Activated CD8-positive, alpha-beta memory T cell treated with anti-CD3 and anti-CD28 coated beads, Interleukin-2, amount 10 ng/mL, durations not matched to agents 7 days and 5 days (primary cell): ENCODE data around the gene SPHK2. TPM values are rescaled to one million over a fixed set of nuclear protein-coding genes. Genes with fewer than 3 reads are reported as not detected.

ENCODE experiments used
- ATAC-seq: fragments of 150-1000 bp; cut with Tn5 transposase; one replicate; pipeline ENCODE4 v1.10.0; 2021; ENCODE audit warnings: moderate library complexity
- CTCF ChIA-PET: fragments of 350-600 bp; sonication (Branson Sonifier 250); formaldehyde crosslinking; loops from one replicate; lab custom pipeline; 2021; ENCODE audit warnings: antibody characterized with exemption; lab: Charles Lee
- DNase-seq: peaks from one replicate; pipeline ENCODE4 v3.0.0-alpha.2; 2020
- H3K27ac Mint-ChIP-seq: one replicate; pipeline ENCODE4 v1.8.0; 2021; ENCODE audit warnings: mild to moderate bottlenecking, mixed read lengths
- H3K27me3 Mint-ChIP-seq: one replicate; pipeline ENCODE4 v1.8.0; 2021; ENCODE audit warnings: mixed read lengths
- H3K36me3 Mint-ChIP-seq: one replicate; pipeline ENCODE4 v1.8.0; 2021; ENCODE audit warnings: mild to moderate bottlenecking, mixed read lengths
- H3K4me1 Mint-ChIP-seq: one replicate; pipeline ENCODE4 v1.8.0; 2021; ENCODE audit warnings: mixed read lengths
- H3K4me3 Mint-ChIP-seq: one replicate; pipeline ENCODE4 v1.8.0; 2021; ENCODE audit warnings: mild to moderate bottlenecking, moderate library complexity, mixed read lengths
- H3K9me3 Mint-ChIP-seq: one replicate; pipeline ENCODE4 v1.8.0; 2022; ENCODE audit warnings: low read depth, mixed read lengths
- total RNA-seq, 2 experiments: library from RNA; stranded (reverse); gene quantifications; one replicate each; pipeline ENCODE4 v1.2.3, GENCODE V29; 2021

The SPHK2 gene
- total RNA-seq, 2 experiments from 2014 or later: 37.3 to 43.4 TPM

- Mint-ChIP-seq H3K4me1 (peaks cover 2% of the 10 kb centered on the region), H3K36me3 (peaks cover 3% of the 10 kb centered on the region), H3K9me3 (no peaks in the 10 kb centered on the region), H3K4me3 (no peak overlapping the region), H3K27ac (no peak overlapping the region), H3K27me3 (no peaks in the 10 kb centered on the region)
- ATAC-seq (no peak), DNase-seq (no peak)
- CTCF ChIA-PET: interaction anchor here (0.7 to 3.7 kb wide), 16 partner anchors 7 to 341 kb away, joined by 3 to 31 read pairs (median 4); partner anchors contain the start of genes RPL18 and SPHK2
Observed at GRCh38 chr19:48609571-48610108, 9.7 kb upstream of the SPHK2 start.

- H3K4me1 Mint-ChIP-seq: peaks cover 11% of the 10 kb centered on the region
- no peak for ATAC-seq
- no peaks in the 10 kb centered on the region for H3K9me3 Mint-ChIP-seq
- peaks cover 18% of the 10 kb centered on the region for H3K36me3 Mint-ChIP-seq
- CTCF ChIA-PET: interaction anchor here (1.6 kb wide), 1 partner anchor 22 kb away, joined by 4 read pairs; no protein-coding TSS in a partner anchor
- no peaks in the 10 kb centered on the region for H3K27me3 Mint-ChIP-seq
- DNase-seq: no peak
- no peak overlapping the region for H3K27ac Mint-ChIP-seq
- no peak overlapping the region for H3K4me3 Mint-ChIP-seq
Observed at GRCh38 chr19:48611872-48612271, 7.4 kb upstream of the SPHK2 start.

- H3K36me3 Mint-ChIP-seq: peaks cover 30% of the 10 kb centered on the region
- H3K27ac Mint-ChIP-seq: no peak overlapping the region
- no peaks in the 10 kb centered on the region for H3K27me3 Mint-ChIP-seq
- CTCF ChIA-PET: interaction anchor here (1.2 to 1.6 kb wide), 2 partner anchors 24 to 107 kb away, joined by 3 to 4 read pairs; no protein-coding TSS in a partner anchor
- ATAC-seq (no peak), DNase-seq (no peak)
- no peak overlapping the region for H3K4me3 Mint-ChIP-seq
- peaks cover 25% of the 10 kb centered on the region for H3K4me1 Mint-ChIP-seq
- no peaks in the 10 kb centered on the region for H3K9me3 Mint-ChIP-seq
Observed at GRCh38 chr19:48613024-48613851, 6.1 kb upstream of the SPHK2 start.

- Mint-ChIP-seq H3K9me3 (no peaks in the 10 kb centered on the region), H3K4me3 (no peak overlapping the region), H3K27ac (no peak overlapping the region), H3K36me3 (peaks cover 35% of the 10 kb centered on the region), H3K27me3 (no peaks in the 10 kb centered on the region), H3K4me1 (peaks cover 23% of the 10 kb centered on the region)
- CTCF ChIA-PET: interaction anchor here (1.6 kb wide), 1 partner anchor 25 kb away, joined by 3 read pairs; no protein-coding TSS in a partner anchor
- no peak for ATAC-seq
- DNase-seq: no peak
Observed at GRCh38 chr19:48613852-48614435, 5.4 kb upstream of the SPHK2 start.

GRCh38 chr19:48614436-48615230 lies 4.7 kb upstream of the SPHK2 start, which contains the start of gene FAM83E:
TSS of gene FAM83E (minus strand) at chr19:48615076. CDS start at chr19:48613372, 1,704 bp downstream.
- Mint-ChIP-seq H3K4me3 (no peak within 1 kb of the TSS), H3K4me1 (peaks cover 25% of the 10 kb centered on the region), H3K27ac (no peak within 1 kb of the TSS), H3K27me3 (no peaks in the 10 kb centered on the region), H3K36me3 (peaks cover 37% of the 10 kb centered on the region), H3K9me3 (no peaks in the 10 kb centered on the region)
- ATAC-seq (no peak), DNase-seq (no peak)
- CTCF ChIA-PET: interaction anchor here (1.6 kb wide), 1 partner anchor 26 kb away, joined by 3 read pairs; no protein-coding TSS in a partner anchor

GRCh38 chr19:48615231-48616040 lies 3.9 kb upstream of the SPHK2 start:
- Mint-ChIP-seq H3K9me3 (no peaks in the 10 kb centered on the region), H3K27me3 (no peaks in the 10 kb centered on the region), H3K4me1 (peaks cover 33% of the 10 kb centered on the region), H3K27ac (no peak overlapping the region), H3K36me3 (peaks cover 42% of the 10 kb centered on the region), H3K4me3 (no peak overlapping the region)
- ATAC-seq (no peak), DNase-seq (no peak)
- CTCF ChIA-PET: interaction anchor here (2.6 kb wide), 1 partner anchor 7 kb away, joined by 12 read pairs; no protein-coding TSS in a partner anchor

GRCh38 chr19:48616041-48616436 lies 3.3 kb upstream of the SPHK2 start:
- no peaks in the 10 kb centered on the region for H3K27me3 Mint-ChIP-seq
- H3K4me3 Mint-ChIP-seq: peak overlapping the region; percentile 98
- H3K9me3 Mint-ChIP-seq: no peaks in the 10 kb centered on the region
- H3K4me1 Mint-ChIP-seq: peaks cover 33% of the 10 kb centered on the region
- no peak for DNase-seq
- H3K36me3 Mint-ChIP-seq: peaks cover 42% of the 10 kb centered on the region
- ATAC-seq: no peak
- CTCF ChIA-PET: interaction anchor here (2.3 to 2.6 kb wide), 2 partner anchors 8 to 27 kb away, joined by 9 to 12 read pairs; no protein-coding TSS in a partner anchor
- peak overlapping the region; percentile 99 for H3K27ac Mint-ChIP-seq

- Mint-ChIP-seq H3K4me3 (peak overlapping the region; percentile 98), H3K36me3 (peaks cover 45% of the 10 kb centered on the region), H3K27me3 (no peaks in the 10 kb centered on the region), H3K4me1 (peaks cover 36% of the 10 kb centered on the region), H3K27ac (peak overlapping the region; percentile 99), H3K9me3 (no peaks in the 10 kb centered on the region)
- CTCF ChIA-PET: interaction anchor here (0.7 to 2.6 kb wide), 3 partner anchors 8 to 225 kb away, joined by 3 to 12 read pairs (median 9); partner anchors contain the start of gene KDELR1
- ATAC-seq (no peak), DNase-seq (no peak)
Observed at GRCh38 chr19:48616491-48617056, 2.7 kb upstream of the SPHK2 start.

GRCh38 chr19:48617146-48617937 lies 2.0 kb upstream of the SPHK2 start:
- Mint-ChIP-seq H3K36me3 (peaks cover 49% of the 10 kb centered on the region), H3K27me3 (no peaks in the 10 kb centered on the region)
- CTCF ChIA-PET: interaction anchor here (0.7 to 2.6 kb wide), 6 partner anchors 9 to 357 kb away, joined by 3 to 12 read pairs (median 4); partner anchors contain the start of gene KDELR1

GRCh38 chr19:48618278-48618915 lies 909 bp upstream of the SPHK2 start:
- peaks cover 53% of the 10 kb centered on the region for H3K36me3 Mint-ChIP-seq
- DNase-seq (no peak), ATAC-seq (no peak)
- H3K27me3 Mint-ChIP-seq: no peaks in the 10 kb centered on the region
- CTCF ChIA-PET: interaction anchor here (1.2 to 2.6 kb wide), 6 partner anchors 10 to 125 kb away, joined by 3 to 12 read pairs (median 5); partner anchors contain the start of gene CA11
- H3K4me1 Mint-ChIP-seq: peaks cover 45% of the 10 kb centered on the region
- peak overlapping the region; percentile 99 for H3K27ac Mint-ChIP-seq
- no peaks in the 10 kb centered on the region for H3K9me3 Mint-ChIP-seq
- peak overlapping the region; percentile 98 for H3K4me3 Mint-ChIP-seq

More at GRCh38 chr19:48617146-48617937, 2.0 kb upstream of the SPHK2 start:
- peak overlapping the region; percentile 99 for H3K27ac Mint-ChIP-seq
- H3K9me3 Mint-ChIP-seq: no peaks in the 10 kb centered on the region
- peaks cover 41% of the 10 kb centered on the region for H3K4me1 Mint-ChIP-seq
- ATAC-seq (no peak), DNase-seq (no peak)
- H3K4me3 Mint-ChIP-seq: peak overlapping the region; percentile 98
